GM11168 (cell line): Measurements from ENCODE around the gene SOCS7.

ENCODE experiments used
- in situ Hi-C: fragments of 300-500 bp; cut with MboI; formaldehyde crosslinking; loops from one replicate; pipeline ENCODE4 v1.12.0; 2022; ENCODE audit warnings: low sequenced_read_pairs; ENCODE audit not compliant: unreplicated experiment

The SOCS7 gene

GRCh38 chr17:38334480-38335364 is 16.9 kb upstream of the SOCS7 start:
- in situ Hi-C loops = loop anchor here (25.0 kb wide), 1 partner anchor 153 kb away; no protein-coding TSS in a partner anchor

GRCh38 chr17:38336838-38337237 is 14.8 kb upstream of the SOCS7 start:
- in situ Hi-C loops = loop anchor here (25.0 kb wide), 1 partner anchor 150 kb away; no protein-coding TSS in a partner anchor

GRCh38 chr17:38338053-38338452 is 13.6 kb upstream of the SOCS7 start:
- in situ Hi-C loops = loop anchor here (25.0 kb wide), 1 partner anchor 149 kb away; no protein-coding TSS in a partner anchor

GRCh38 chr17:38338535-38338934 is 13.1 kb upstream of the SOCS7 start:
- in situ Hi-C loops = loop anchor here (25.0 kb wide), 1 partner anchor 149 kb away; no protein-coding TSS in a partner anchor

- in situ Hi-C loops = loop anchor here (25.0 kb wide), 1 partner anchor 147 kb away; no protein-coding TSS in a partner anchor
Measured at GRCh38 chr17:38339891-38340290, 11.8 kb upstream of the SOCS7 start.

- in situ Hi-C loops = loop anchor here (25.0 kb wide), 1 partner anchor 146 kb away; no protein-coding TSS in a partner anchor
Measured at GRCh38 chr17:38341035-38341721, 10.5 kb upstream of the SOCS7 start.

- in situ Hi-C loops = loop anchor here (25.0 kb wide), 1 partner anchor 144 kb away; no protein-coding TSS in a partner anchor
Measured at GRCh38 chr17:38342886-38343607, 8.6 kb upstream of the SOCS7 start.

GRCh38 chr17:38343608-38344419 is 7.8 kb upstream of the SOCS7 start, which contains the start of gene GPR179:
Gene GPR179, minus strand, starts transcription at chr17:38343956. Its CDS starts 167 bp downstream, at chr17:38343789.
- in situ Hi-C loops = loop anchor here (25.0 kb wide), 1 partner anchor 143 kb away; no protein-coding TSS in a partner anchor

- in situ Hi-C loops = loop anchor here (25.0 kb wide), 1 partner anchor 143 kb away; no protein-coding TSS in a partner anchor
Measured at GRCh38 chr17:38344420-38344745, 7.3 kb upstream of the SOCS7 start.

GRCh38 chr17:38345743-38346142 is 5.9 kb upstream of the SOCS7 start:
- in situ Hi-C loops = loop anchor here (5.0 to 25.0 kb wide), 2 partner anchors 67 to 142 kb away; no protein-coding TSS in a partner anchor

GRCh38 chr17:38349097-38349730 is 2.4 kb upstream of the SOCS7 start:
- in situ Hi-C loops = loop anchor here (5.0 to 25.0 kb wide), 2 partner anchors 63 to 138 kb away; no protein-coding TSS in a partner anchor

GRCh38 chr17:38350035-38350434 is 1.6 kb upstream of the SOCS7 start:
- in situ Hi-C loops = no loop called here

GRCh38 chr17:38352245-38353085 is 821 bp downstream of the SOCS7 start:
- in situ Hi-C loops = no loop called here

- in situ Hi-C loops = no loop called here
Measured at GRCh38 chr17:38353086-38353604, 1.5 kb downstream of the SOCS7 start.

- in situ Hi-C loops = no loop called here
Measured at GRCh38 chr17:38353668-38354067, 2.0 kb downstream of the SOCS7 start.

GRCh38 chr17:38354466-38354865 is 2.8 kb downstream of the SOCS7 start:
- in situ Hi-C loops = no loop called here

- in situ Hi-C loops = no loop called here
Measured at GRCh38 chr17:38355251-38355650, 3.6 kb downstream of the SOCS7 start.
